Putamen (tissue), 1 donor: ENCODE results near the gene TPD52L1.

ENCODE experiments used
- DNase-seq: peaks from one replicate; pipeline ENCODE4 v3.0.0-alpha.2; 2016; ENCODE audit warnings: low spot score

TPD52L1 gene

DNA sequence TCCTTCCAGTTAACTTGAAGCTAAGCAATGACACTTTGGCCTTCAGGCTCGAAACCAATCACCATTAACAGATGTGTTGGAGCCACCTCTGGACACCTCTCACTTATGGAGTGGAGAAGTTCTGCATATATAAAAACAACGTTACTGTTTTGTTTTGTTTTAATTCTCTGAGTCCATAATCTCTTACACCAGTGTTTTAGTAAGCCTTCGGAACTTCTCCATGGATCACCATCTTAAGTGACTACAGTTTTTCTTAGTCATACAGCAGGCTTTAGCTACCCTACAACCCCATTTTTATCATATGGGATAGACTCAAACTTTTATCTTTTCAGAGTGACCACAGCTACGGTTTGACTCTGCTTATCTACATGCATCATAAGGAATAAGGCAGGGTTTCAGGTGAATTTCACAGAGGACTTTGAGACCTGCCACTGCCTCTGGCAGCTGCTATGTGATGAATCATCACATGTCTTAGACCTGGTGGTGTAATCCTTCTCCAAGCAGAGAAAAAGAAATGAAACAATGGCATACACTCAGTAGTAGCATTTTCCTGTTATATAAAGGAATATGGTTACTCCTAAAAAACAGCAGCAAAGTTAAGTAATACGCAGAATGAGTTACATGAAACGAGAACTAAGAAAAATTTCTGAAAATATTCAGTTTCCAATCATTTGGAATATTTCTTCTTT, 153.7 kb downstream of the TPD52L1 start:
- no peak for DNase-seq

- no peak for DNase-seq
Measured at GRCh38 chr6:125307964-125308615, 154.5 kb downstream of the TPD52L1 start.

- peak; percentile 54 for DNase-seq
Measured at GRCh38 chr6:125310994-125311649, 157.5 kb downstream of the TPD52L1 start.

- no peak for DNase-seq
Measured at GRCh38 chr6:125312478-125312877, 158.9 kb downstream of the TPD52L1 start.

DNA sequence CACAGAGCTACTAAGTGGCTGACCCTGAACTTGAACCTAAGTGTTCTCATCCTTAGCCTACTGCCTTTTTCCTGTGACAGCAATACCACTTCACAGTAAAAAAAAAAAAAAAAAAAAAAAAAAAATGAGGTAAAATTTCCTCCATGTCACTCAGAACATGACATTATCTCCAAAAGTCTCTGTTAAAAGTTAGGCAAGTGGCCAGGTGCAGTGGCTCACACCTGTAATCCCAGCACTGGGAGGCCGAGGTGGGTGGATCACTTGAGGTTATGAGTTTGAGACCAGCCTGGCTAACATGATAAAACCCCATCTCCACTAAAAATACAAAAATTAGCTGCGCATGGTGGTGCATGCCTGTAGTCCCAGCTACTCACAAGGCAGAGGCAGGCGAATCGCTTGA, 159.4 kb downstream of the TPD52L1 start:
- no peak for DNase-seq
